ENCODE measurements around the gene LRRC75A. TPM values are rescaled to one million over a fixed set of nuclear protein-coding genes. Genes with fewer than 3 reads are reported as not detected.

LRRC75A gene
- total RNA-seq, 1 experiment from 2014 or later = 10.1 TPM

- Histone ChIP-seq H3K23me2 (ENCODE audit: insufficient read length, low read depth, low read length, poor library complexity, severe bottlenecking) (no peaks in the 10 kb centered on the region), H2BK15ac (ENCODE audit: low read depth, low read length) (no peak overlapping the region), H3K56ac (ENCODE audit: insufficient read length, low read depth, low read length) (no peak overlapping the region), H3K79me2 (ENCODE audit: insufficient read depth, low read length) (no peaks in the 10 kb centered on the region; the same call in 1 of the 2 replicates), H3K27me3 (ENCODE audit: insufficient read depth, low read length) (no peaks in the 10 kb centered on the region), H2BK12ac (ENCODE audit: insufficient read length, low read depth, low read length) (no peak overlapping the region), H3K14ac (ENCODE audit: insufficient read depth, low read length) (no peak overlapping the region), H4K8ac (replicated peaks; ENCODE audit: insufficient read length, low read depth, low read length) (no peak overlapping the region), H3K4me2 (ENCODE audit: insufficient read depth, insufficient read length, low read length) (no peak overlapping the region), H2BK20ac (ENCODE audit: low read depth, low read length, poor library complexity, severe bottlenecking) (no peak overlapping the region), H2AK5ac (ENCODE audit: insufficient read length, low read length) (no peak overlapping the region), H2BK120ac (ENCODE audit: low read depth, low read length, poor library complexity, severe bottlenecking) (no peak overlapping the region), H4K5ac (ENCODE audit: insufficient read length, low read depth, low read length) (no peak overlapping the region), H3K79me1 (ENCODE audit: insufficient read depth, low read depth, low read length, poor library complexity, severe bottlenecking) (no peaks in the 10 kb centered on the region), H3K9me3 (ENCODE audit: control insufficient read depth, low read depth, low read length) (no peaks in the 10 kb centered on the region), H3K4me1 (ENCODE audit: insufficient read depth, low read length) (peaks cover 8% of the 10 kb centered on the region; the same call in 1 of the 2 replicates), H2AFZ (ENCODE audit: low read length) (no peak overlapping the region), H4K91ac (ENCODE audit: insufficient read length, low read depth, low read length) (no peak overlapping the region), H3K27ac (ENCODE audit: insufficient read length, low read depth, low read length) (no peak overlapping the region), H3K18ac (ENCODE audit: insufficient read length, low read depth, low read length) (no peak overlapping the region), H4K20me1 (ENCODE audit: control insufficient read depth, insufficient read depth, insufficient read length) (no peaks in the 10 kb centered on the region), H3K4ac (ENCODE audit: low read depth, low read length) (no peak overlapping the region), H3T11ph (ENCODE audit: low read length) (no peak overlapping the region), H3K23ac (ENCODE audit: insufficient read length, low read depth, low read length) (no peak overlapping the region), H2BK5ac (ENCODE audit: insufficient read length, low read length) (no peak overlapping the region), H3K9ac (ENCODE audit: extremely low read depth, insufficient read length, low read length) (no peak overlapping the region)
- no CpG with 5 or more reads among the region's 6 CpGs for WGBS (ENCODE audit: extremely low coverage, insufficient read length, low lambda C conversion rate)
- TF ChIP-seq CTCF (conservative IDR thresholded peaks at IDR 0.05) = no peak
- Mint-ChIP-seq H3K4me1 (peaks cover 37 to 42% of the 10 kb centered on the region in 2 experiments), H3K27ac (peak overlapping the region in 2 of 3 experiments; percentile 74 to 85; a peak in 3 of 7 replicates), H3K4me3 (no peak overlapping the region), H3K27me3 (ENCODE audit: low read depth) (no peaks in the 10 kb centered on the region), H3K36me3 (ENCODE audit: insufficient read depth in 1 of 3, low read depth in 3 of 3) (peaks cover 2 to 5% (median 4%) of the 10 kb centered on the region in 3 experiments; a peak in 2 of 7 replicates), H3K9me3 (no peaks in the 10 kb centered on the region)
- no peak for DNase-seq
These were observed 13.3 kb downstream of the LRRC75A start for GRCh38 chr17:16478649-16479048.
